Fibroblast of mammary gland (primary cell): ENCODE data around the gene AP3D1.

Experiments used
- DNase-seq: peaks from one replicate; pipeline ENCODE4 v3.0.0-alpha.2; 2010; ENCODE audit warnings: low read depth
- H3K4me3 ChIP-seq: 2 replicates; pipeline ENCODE4 v1.5.1; 2011; ENCODE audit warnings: low read depth, mild to moderate bottlenecking, low read length, moderate library complexity; ENCODE audit not compliant: control insufficient read depth
- CTCF ChIP-seq: conservative IDR thresholded peaks from 2 replicates; pipeline ENCODE4 v1.5.1; 2011; ENCODE audit warnings: low read depth, low read length, inconsistent platforms; ENCODE audit not compliant: control insufficient read depth, insufficient read depth

Gene AP3D1

GRCh38 chr19:2077833-2078619 lies 73.3 kb downstream of the AP3D1 start:
- TF ChIP-seq CTCF = no peak
- DNase-seq = no peak
- no peak overlapping the region for H3K4me3 ChIP-seq

- H3K4me3 ChIP-seq = no peak overlapping the region
- TF ChIP-seq CTCF = no peak
- no peak for DNase-seq
Observed at GRCh38 chr19:2077398-2077797, 74.0 kb downstream of the AP3D1 start.

GRCh38 chr19:2076526-2076944 lies 74.8 kb downstream of the AP3D1 start:
- TF ChIP-seq CTCF = no peak
- H3K4me3 ChIP-seq = no peak overlapping the region
- DNase-seq = no peak

- no peak for DNase-seq
- TF ChIP-seq CTCF = no peak
- H3K4me3 ChIP-seq = no peak overlapping the region
Observed at GRCh38 chr19:2072757-2073551, 78.4 kb downstream of the AP3D1 start.

GRCh38 chr19:2070986-2071673 lies 80.2 kb downstream of the AP3D1 start:
- DNase-seq = no peak
- H3K4me3 ChIP-seq = no peak overlapping the region
- TF ChIP-seq CTCF = no peak

GRCh38 chr19:2070436-2070827 lies 80.9 kb downstream of the AP3D1 start:
- H3K4me3 ChIP-seq = no peak overlapping the region
- no peak for DNase-seq
- TF ChIP-seq CTCF = no peak
